ENCODE results near the gene SOD1. TPM values are rescaled to one million over a fixed set of nuclear protein-coding genes. Genes with fewer than 3 reads are reported as not detected.

Gene SOD1
- total and polyA plus RNA-seq, 2 of the 8 experiments (the other 6 are each of a cell fraction or from before 2014, with no cell fraction given) = 192 to 226 TPM

- CTCF ChIA-PET (ENCODE audit: partially characterized antibody) = interaction anchor here (1.5 kb wide), 1 partner anchor 97 kb away, joined by 3 read pairs; no protein-coding TSS in a partner anchor
- no peak for FAIRE-seq
- H3K56ac ChIP-seq (replicated peaks; ENCODE audit: insufficient read length, low read depth, low read length) = no peak overlapping the region
These were observed 3.0 kb upstream of the SOD1 start for GRCh38 chr21:31656199-31657095.

More at GRCh38 chr21:31656199-31657095, 3.0 kb upstream of the SOD1 start:
- no peak overlapping the region for H4K5ac ChIP-seq (ENCODE audit: insufficient read length, low read depth, low read length)
- H3K23ac ChIP-seq (ENCODE audit: insufficient read length) = no peak overlapping the region
- H3K27ac ChIP-seq (ENCODE audit: low read depth, low read length) = no peak overlapping the region
- no peak overlapping the region for H2BK5ac ChIP-seq (ENCODE audit: low read depth, low read length)
- POLR2A ChIA-PET (ENCODE audit: partially characterized antibody) = no interaction called here
- H2BK20ac ChIP-seq (ENCODE audit: low read length) = no peak overlapping the region
- no peak overlapping the region for H4K8ac ChIP-seq (ENCODE audit: extremely low read depth, insufficient read depth, low read length)
- H3K27me3 ChIP-seq (replicated peaks in 1 of 4; ENCODE audit: control insufficient read depth in 3 of 4, extremely low read depth in 1 of 4, insufficient read depth in 3 of 4, low read length in 3 of 4) = no peaks in the 10 kb centered on the region
- H4K20me1 ChIP-seq (replicated peaks in 1 of 2; ENCODE audit: control insufficient read depth in 1 of 2, insufficient read depth in 2 of 2, low read length in 2 of 2) = peaks cover 0 to 2% of the 10 kb centered on the region in 2 experiments
- peaks cover 0 to 1% (median 0%) of the 10 kb centered on the region in 4 experiments; a peak in 2 of 7 replicates for H3K4me1 ChIP-seq (replicated peaks in 1 of 4; ENCODE audit: control insufficient read depth in 3 of 4, insufficient read depth in 4 of 4, low read length in 3 of 4)
- no peak overlapping the region for H3K4me2 ChIP-seq (ENCODE audit: insufficient read depth in 1 of 2, low read depth in 2 of 2, low read length in 2 of 2)
- no peak overlapping the region for H2BK15ac ChIP-seq (ENCODE audit: low read length)
- no peaks in the 10 kb centered on the region; the same call in 1 of the 2 replicates for H3K23me2 ChIP-seq (ENCODE audit: low read depth, low read length)
- no peak for DNase-seq (ENCODE audit: low read depth in 1 of 2, low spot score in 2 of 2)
- H3K79me2 ChIP-seq (ENCODE audit: control insufficient read depth in 1 of 2, insufficient read depth in 2 of 2, low read length in 2 of 2) = peaks cover 0 to 14% of the 10 kb centered on the region in 2 experiments; a peak in 2 of 4 replicates
- WGBS, 2 experiments (ENCODE audit: extremely low coverage in 1 of 2, insufficient coverage in 1 of 2, insufficient read length in 1 of 2, insufficient replicate concordance in 2 of 2, low coverage in 1 of 2, low lambda C conversion rate in 2 of 2, missing lambda C conversion rate in 1 of 2) = 93% methylated on average over 13 of the region's 13 CpGs; no CpG with 5 or more reads in 1 of the 2 experiments
- no peak overlapping the region for H3K18ac ChIP-seq (ENCODE audit: extremely low read depth, low read length)
- no peaks in the 10 kb centered on the region for H3K79me1 ChIP-seq (ENCODE audit: low read depth, low read length)
- no peak for TF ChIP-seq BRCA1 (IDR thresholded peaks at IDR 0.05; ENCODE audit: low read depth, low read length)
- TF ChIP-seq POLR2AphosphoS5 (IDR thresholded peaks at IDR 0.05; ENCODE audit: low read depth, low read length) = no peak
- no peak for TF ChIP-seq BCL11A (IDR thresholded peaks at IDR 0.05; ENCODE audit: low read depth in 2 of 2, low read length in 2 of 2)
- TF ChIP-seq GTF2F1 (IDR thresholded peaks at IDR 0.05; ENCODE audit: borderline replicate concordance, low read depth, low read length) = no peak
- no peak for TF ChIP-seq JUN (IDR thresholded peaks at IDR 0.05; ENCODE audit: low read depth, low read length)
- TF ChIP-seq ATF3 (IDR thresholded peaks at IDR 0.05; ENCODE audit: insufficient read depth, low read depth, low read length) = no peak
- TF ChIP-seq POU5F1 (IDR thresholded peaks at IDR 0.05; ENCODE audit: low read depth, low read length) = no peak
- no peak for TF ChIP-seq EZH2 (IDR thresholded peaks at IDR 0.05; ENCODE audit: low read depth, low read length, severe bottlenecking)
- no peak for TF ChIP-seq SRF (IDR thresholded peaks at IDR 0.05; ENCODE audit: low read depth, low read length)
- no peak for TF ChIP-seq CTBP2 (IDR thresholded peaks at IDR 0.05; ENCODE audit: borderline replicate concordance, insufficient read depth, insufficient read length, low read length)
- H2BK120ac ChIP-seq (replicated peaks; ENCODE audit: low read depth, low read length) = no peak overlapping the region
- H2AFZ ChIP-seq (ENCODE audit: low read length) = no peak overlapping the region
- no peak overlapping the region for H3K4ac ChIP-seq (replicated peaks; ENCODE audit: insufficient read length, low read depth, low read length)
- no peak overlapping the region for H4K91ac ChIP-seq (replicated peaks; ENCODE audit: insufficient read length, low read length)
- no peak overlapping the region for H2BK12ac ChIP-seq (ENCODE audit: low read depth, low read length)
- H2AK5ac ChIP-seq (ENCODE audit: low read depth, low read length) = no peak overlapping the region
- no peaks in the 10 kb centered on the region for H3K36me3 ChIP-seq (ENCODE audit: control insufficient read depth in 2 of 4, insufficient read depth in 4 of 4, low read length in 3 of 4)
- peaks cover 0 to 6% of the 10 kb centered on the region in 2 experiments; a peak in 1 of 4 replicates for H3K9me3 ChIP-seq (ENCODE audit: insufficient read depth in 2 of 2, low read depth in 1 of 2, low read length in 1 of 2)
- no peak overlapping the region for H3K4me3 ChIP-seq (ENCODE audit: extremely low read depth in 1 of 4, insufficient read depth in 2 of 4, low read depth in 3 of 4, low read length in 4 of 4)
- H3K9ac ChIP-seq (replicated peaks in 1 of 4; ENCODE audit: extremely low read depth in 1 of 4, low read depth in 3 of 4, low read length in 3 of 4) = no peak overlapping the region
- no peak overlapping the region for H3K14ac ChIP-seq (ENCODE audit: insufficient read length)
